Epithelial cell of esophagus (primary cell): ENCODE data around the gene CSRP1.

Experiments
- DNase-seq: peaks from one replicate; pipeline ENCODE4 v3.0.0; 2010; ENCODE audit warnings: low read depth
- H3K4me3 ChIP-seq: 2 replicates; pipeline ENCODE4 v1.5.1; 2011; ENCODE audit warnings: mild to moderate bottlenecking, low read length, control low read depth
- CTCF ChIP-seq: IDR thresholded peaks from 2 replicates; pipeline ENCODE4 v1.5.1; 2011; ENCODE audit warnings: low read depth, mild to moderate bottlenecking, low read length, control low read depth, inconsistent platforms; ENCODE audit not compliant: insufficient read depth; ENCODE audit errors: missing control alignments

The CSRP1 gene

GRCh38 chr1:201488830-201489589, 17.9 kb downstream of the CSRP1 start:
- no peak for TF ChIP-seq CTCF
- peak; percentile 86 for DNase-seq
- no peak overlapping the region for H3K4me3 ChIP-seq

- TF ChIP-seq CTCF = no peak
- H3K4me3 ChIP-seq = no peak overlapping the region
- DNase-seq = no peak
These were observed 19.2 kb downstream of the CSRP1 start for GRCh38 chr1:201487742-201488141.

- no peak for DNase-seq
- TF ChIP-seq CTCF = no peak
- H3K4me3 ChIP-seq = no peak overlapping the region
These were observed 20.7 kb downstream of the CSRP1 start for GRCh38 chr1:201486187-201486586.

GRCh38 chr1:201485184-201485774, 21.6 kb downstream of the CSRP1 start:
- TF ChIP-seq CTCF = no peak
- H3K4me3 ChIP-seq = no peak overlapping the region
- DNase-seq = no peak

- no peak for TF ChIP-seq CTCF
- no peak for DNase-seq
- H3K4me3 ChIP-seq = no peak overlapping the region
These were observed 23.5 kb downstream of the CSRP1 start for GRCh38 chr1:201483373-201483949.

- no peak for DNase-seq
- H3K4me3 ChIP-seq = no peak overlapping the region
- no peak for TF ChIP-seq CTCF
These were observed 24.2 kb downstream of the CSRP1 start for GRCh38 chr1:201482755-201483154.
